ENCODE measurements around the gene LONRF3. TPM values are rescaled to one million over a fixed set of nuclear protein-coding genes. Genes with fewer than 3 reads are reported as not detected.

Gene LONRF3
- total RNA-seq, 1 donor: 0.36 TPM

DNA sequence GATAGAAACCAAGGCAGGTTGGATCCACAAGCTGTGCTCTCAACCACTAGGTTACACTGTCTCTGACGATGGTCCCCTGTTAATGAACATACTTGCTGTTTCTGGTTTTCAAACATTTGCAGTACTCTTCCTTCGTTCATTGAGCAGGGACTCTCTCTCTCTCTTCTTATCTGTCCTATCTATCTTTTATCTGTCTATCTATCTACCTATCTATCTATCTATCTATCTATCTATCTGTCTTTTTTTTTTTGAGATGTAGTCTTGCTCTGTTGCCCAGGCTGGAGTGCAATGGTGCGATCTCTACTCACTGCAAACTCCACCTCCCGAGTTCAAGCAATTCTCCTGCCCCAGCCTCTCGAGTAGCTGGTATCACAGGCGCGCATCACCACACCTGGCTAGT is 89.0 kb downstream of the LONRF3 start:
- DNase-seq (ENCODE audit: insufficient read length, low spot score, missing footprints): no peak
- Histone ChIP-seq H4K20me1 (ENCODE audit: insufficient read depth, low read length) (no peaks in the 10 kb centered on the region), H3K4me2 (ENCODE audit: insufficient read depth, low read length) (no peak overlapping the region), H2AFZ (ENCODE audit: low read length) (no peak overlapping the region), H3K36me3 (ENCODE audit: insufficient read depth, low read length) (no peaks in the 10 kb centered on the region), H3K27ac (ENCODE audit: low read depth, low read length) (no peak overlapping the region), H3K4me1 (ENCODE audit: insufficient read depth, low read length) (no peaks in the 10 kb centered on the region), H3K4me3 (ENCODE audit: insufficient read depth, low read length) (no peak overlapping the region), H3K27me3 (ENCODE audit: insufficient read depth, low read length) (peaks cover 6% of the 10 kb centered on the region), H3K79me2 (ENCODE audit: insufficient read depth, low read length) (no peaks in the 10 kb centered on the region), H3K9me3 (ENCODE audit: low read depth, low read length) (no peaks in the 10 kb centered on the region)
- TF ChIP-seq, protein P1, sequence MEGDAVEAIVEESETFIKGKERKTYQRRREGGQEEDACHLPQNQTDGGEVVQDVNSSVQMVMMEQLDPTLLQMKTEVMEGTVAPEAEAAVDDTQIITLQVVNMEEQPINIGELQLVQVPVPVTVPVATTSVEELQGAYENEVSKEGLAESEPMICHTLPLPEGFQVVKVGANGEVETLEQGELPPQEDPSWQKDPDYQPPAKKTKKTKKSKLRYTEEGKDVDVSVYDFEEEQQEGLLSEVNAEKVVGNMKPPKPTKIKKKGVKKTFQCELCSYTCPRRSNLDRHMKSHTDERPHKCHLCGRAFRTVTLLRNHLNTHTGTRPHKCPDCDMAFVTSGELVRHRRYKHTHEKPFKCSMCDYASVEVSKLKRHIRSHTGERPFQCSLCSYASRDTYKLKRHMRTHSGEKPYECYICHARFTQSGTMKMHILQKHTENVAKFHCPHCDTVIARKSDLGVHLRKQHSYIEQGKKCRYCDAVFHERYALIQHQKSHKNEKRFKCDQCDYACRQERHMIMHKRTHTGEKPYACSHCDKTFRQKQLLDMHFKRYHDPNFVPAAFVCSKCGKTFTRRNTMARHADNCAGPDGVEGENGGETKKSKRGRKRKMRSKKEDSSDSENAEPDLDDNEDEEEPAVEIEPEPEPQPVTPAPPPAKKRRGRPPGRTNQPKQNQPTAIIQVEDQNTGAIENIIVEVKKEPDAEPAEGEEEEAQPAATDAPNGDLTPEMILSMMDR (IDR thresholded peaks at IDR 0.05; ENCODE audit: extremely low read depth, low read depth, low read length): no peak

DNA sequence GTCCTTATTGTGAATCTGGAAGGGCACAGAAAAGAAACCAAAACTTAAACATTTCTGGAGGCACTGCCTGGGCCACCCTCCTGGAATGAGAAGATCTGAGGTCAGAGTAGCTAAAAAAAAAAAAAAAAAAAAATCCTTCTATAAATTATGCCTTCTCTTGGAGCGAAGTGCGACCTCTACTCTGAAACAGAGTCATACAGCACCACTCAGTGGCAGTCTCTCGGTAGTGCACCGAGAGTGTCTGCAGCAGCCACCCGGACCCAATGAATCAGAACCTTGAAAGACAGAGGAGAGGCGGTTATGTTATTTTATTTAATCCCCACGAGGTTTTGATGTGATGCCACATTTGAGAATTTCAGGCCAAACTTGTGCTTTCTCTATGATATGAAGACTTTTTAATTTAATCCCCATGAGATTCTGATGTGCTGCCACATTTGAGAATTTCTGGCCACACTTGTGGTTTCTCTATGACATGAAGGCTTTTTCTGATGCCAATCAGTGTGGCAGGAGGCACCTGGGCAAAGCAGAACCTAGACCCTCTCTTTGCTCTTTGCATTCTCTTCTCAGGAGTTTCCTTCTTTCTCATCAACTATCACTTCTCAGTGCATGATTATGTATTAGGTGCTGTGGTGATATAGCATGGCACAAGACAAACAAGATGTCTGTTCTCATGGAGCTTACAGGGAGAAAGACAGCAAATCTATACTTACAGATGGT is 92.8 kb downstream of the LONRF3 start:
- no peak overlapping the region for H3K4me3 ChIP-seq (ENCODE audit: insufficient read depth, low read length)
- peaks cover 11% of the 10 kb centered on the region for H3K27me3 ChIP-seq (ENCODE audit: insufficient read depth, low read length)
- H3K4me1 ChIP-seq (ENCODE audit: insufficient read depth, low read length): no peaks in the 10 kb centered on the region
- DNase-seq (ENCODE audit: insufficient read length, low spot score, missing footprints): peak; percentile 75
- TF ChIP-seq, protein P1 (IDR thresholded peaks at IDR 0.05; ENCODE audit: extremely low read depth, low read depth, low read length): peak; percentile 62
- H3K36me3 ChIP-seq (ENCODE audit: insufficient read depth, low read length): no peaks in the 10 kb centered on the region
- no peaks in the 10 kb centered on the region for H3K9me3 ChIP-seq (ENCODE audit: low read depth, low read length)
- H3K27ac ChIP-seq (ENCODE audit: low read depth, low read length): no peak overlapping the region
- H2AFZ ChIP-seq (ENCODE audit: low read length): no peak overlapping the region
- H3K79me2 ChIP-seq (ENCODE audit: insufficient read depth, low read length): no peaks in the 10 kb centered on the region
- H3K4me2 ChIP-seq (ENCODE audit: insufficient read depth, low read length): no peak overlapping the region
- no peaks in the 10 kb centered on the region for H4K20me1 ChIP-seq (ENCODE audit: insufficient read depth, low read length)

Other genes starting within 250 kb of the LONRF3 start
- 81.4 and 108 TPM in 2 replicates for gene IL13RA1, start 247.0 kb upstream of the LONRF3 start, total RNA-seq
- not detected in 2 replicates for gene ZCCHC12, start 150.8 kb upstream of the LONRF3 start, total RNA-seq
- gene CT47C1, start 98.4 kb downstream of the LONRF3 start, total RNA-seq: not detected in 2 replicates
- not detected in 2 replicates for gene KIAA1210, start 153.2 kb downstream of the LONRF3 start, total RNA-seq